ENCODE data around the gene LOXHD1.

DNA sequence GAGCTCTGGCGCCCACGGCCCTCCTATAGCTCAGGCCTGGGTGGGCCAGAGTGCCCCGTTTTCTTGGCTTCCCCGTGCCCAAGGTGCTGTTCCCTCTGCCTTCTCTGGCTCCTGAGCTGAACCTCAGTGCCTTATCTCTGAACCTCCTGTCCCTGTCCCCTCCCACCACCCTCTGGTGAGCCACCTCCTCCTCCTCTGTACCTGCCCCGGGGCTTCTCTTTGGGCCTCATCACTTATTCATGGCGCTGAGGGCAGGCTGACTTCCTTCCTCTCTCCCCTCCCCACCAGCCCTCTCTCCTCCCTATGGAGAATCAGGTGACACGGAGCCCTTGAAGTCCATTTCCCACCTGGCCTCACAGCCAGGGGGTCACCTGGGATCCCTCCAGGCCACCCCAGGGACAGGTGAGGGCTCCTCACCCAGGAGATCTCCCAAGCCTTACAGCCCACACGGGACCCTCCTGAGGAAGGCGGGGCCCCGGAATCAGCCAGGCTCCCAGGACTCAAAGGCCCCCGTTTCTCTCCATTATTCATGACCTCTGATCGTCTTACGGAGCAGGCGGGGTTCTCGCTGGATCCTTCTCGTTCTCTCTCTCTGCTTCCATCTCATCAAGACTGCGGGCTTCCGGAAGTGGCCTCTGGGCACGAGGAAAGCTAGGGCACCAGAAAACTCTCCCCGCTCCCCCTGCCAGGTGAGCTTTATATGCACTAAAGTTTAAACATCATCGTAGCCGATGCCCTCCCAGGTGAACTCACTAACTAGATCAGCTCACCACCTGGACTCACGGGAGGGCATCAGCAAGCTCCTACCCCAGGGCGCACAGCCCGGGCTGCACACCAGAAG lies at the start of gene LOXHD1:
- TF ChIP-seq, protein P1, sequence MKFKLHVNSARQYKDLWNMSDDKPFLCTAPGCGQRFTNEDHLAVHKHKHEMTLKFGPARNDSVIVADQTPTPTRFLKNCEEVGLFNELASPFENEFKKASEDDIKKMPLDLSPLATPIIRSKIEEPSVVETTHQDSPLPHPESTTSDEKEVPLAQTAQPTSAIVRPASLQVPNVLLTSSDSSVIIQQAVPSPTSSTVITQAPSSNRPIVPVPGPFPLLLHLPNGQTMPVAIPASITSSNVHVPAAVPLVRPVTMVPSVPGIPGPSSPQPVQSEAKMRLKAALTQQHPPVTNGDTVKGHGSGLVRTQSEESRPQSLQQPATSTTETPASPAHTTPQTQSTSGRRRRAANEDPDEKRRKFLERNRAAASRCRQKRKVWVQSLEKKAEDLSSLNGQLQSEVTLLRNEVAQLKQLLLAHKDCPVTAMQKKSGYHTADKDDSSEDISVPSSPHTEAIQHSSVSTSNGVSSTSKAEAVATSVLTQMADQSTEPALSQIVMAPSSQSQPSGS (tag by site-specific recombination; IDR thresholded peaks at IDR 0.05; ENCODE audit: low read depth) = no peak
- TF ChIP-seq, protein P2, sequence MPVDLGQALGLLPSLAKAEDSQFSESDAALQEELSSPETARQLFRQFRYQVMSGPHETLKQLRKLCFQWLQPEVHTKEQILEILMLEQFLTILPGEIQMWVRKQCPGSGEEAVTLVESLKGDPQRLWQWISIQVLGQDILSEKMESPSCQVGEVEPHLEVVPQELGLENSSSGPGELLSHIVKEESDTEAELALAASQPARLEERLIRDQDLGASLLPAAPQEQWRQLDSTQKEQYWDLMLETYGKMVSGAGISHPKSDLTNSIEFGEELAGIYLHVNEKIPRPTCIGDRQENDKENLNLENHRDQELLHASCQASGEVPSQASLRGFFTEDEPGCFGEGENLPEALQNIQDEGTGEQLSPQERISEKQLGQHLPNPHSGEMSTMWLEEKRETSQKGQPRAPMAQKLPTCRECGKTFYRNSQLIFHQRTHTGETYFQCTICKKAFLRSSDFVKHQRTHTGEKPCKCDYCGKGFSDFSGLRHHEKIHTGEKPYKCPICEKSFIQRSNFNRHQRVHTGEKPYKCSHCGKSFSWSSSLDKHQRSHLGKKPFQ (tag by site-specific recombination; IDR thresholded peaks at IDR 0.05) = no peak
- TF ChIP-seq MEIS1 (CRISPR knock-in tag; IDR thresholded peaks at IDR 0.05; ENCODE audit: borderline replicate concordance) = no peak
- TF ChIP-seq CTCF (tag by site-specific recombination; IDR thresholded peaks at IDR 0.05) = no peak
- no peak for TF ChIP-seq ZNF792 (tag by site-specific recombination; IDR thresholded peaks at IDR 0.05)
- TF ChIP-seq GLI4 (tag by site-specific recombination; IDR thresholded peaks at IDR 0.05) = no peak

All from HEK293 (cell line).